SK-N-SH (cell line): ENCODE data around the gene STAP2. TPM values are rescaled to one million over a fixed set of nuclear protein-coding genes. Genes with fewer than 3 reads are reported as not detected.

ENCODE experiments used
- CTCF ChIA-PET: fragments of 300-600, 350-600 bp; formaldehyde crosslinking; extraction: SDS; loops from one replicate; lab custom pipeline; 2021; lab: Yijun Ruan, JAX
- POLR2A ChIA-PET: fragments of 350-600 bp; sonication (Branson Sonifier 250); formaldehyde crosslinking; extraction: SDS; loops from one replicate; lab custom pipeline; 2020; ENCODE audit warnings: antibody characterized with exemption, inconsistent platforms; lab: Yijun Ruan, JAX
- DNase-seq: peaks from one replicate; pipeline ENCODE4 v3.0.0; 2012
- H2AFZ ChIP-seq: fragments of 200-600 bp; sonication (generic); 2 replicates; pipeline ENCODE4 v1.8.1; 2016; ENCODE audit warnings: antibody characterized with exemption, mild to moderate bottlenecking, low read depth
- H3F3A ChIP-seq: fragments of 200-600 bp; sonication (generic); replicated peaks from 2 replicates; pipeline ENCODE3; 2016; ENCODE audit warnings: antibody characterized with exemption, mild to moderate bottlenecking; ENCODE audit not compliant: insufficient read depth
- H3K27ac ChIP-seq, 2 experiments: fragments of 200-500 bp in 1 of 2; fragments of 200-600 bp in 1 of 2; sonication (Bioruptor generic) in 1 of 2; sonication (generic), shearing (Covaris generic) in 1 of 2; 2 replicates each; pipeline versions ENCODE4 v1.5.1 to v1.6.1; 2014 to 2016; ENCODE audit warnings: low read depth in 2 of 2, inconsistent platforms in 1 of 2, low read length in 1 of 2, mild to moderate bottlenecking in 1 of 2, mixed read lengths in 1 of 2
- H3K27me3 ChIP-seq: fragments of 200-600 bp; sonication (generic), shearing (Covaris generic); 2 replicates; pipeline ENCODE4 v1.6.1; 2016; ENCODE audit warnings: mixed run types; ENCODE audit not compliant: insufficient read depth
- H3K36me3 ChIP-seq, 2 experiments: fragments of 200-500 bp in 1 of 2; fragments of 200-600 bp in 1 of 2; sonication (Bioruptor generic) in 1 of 2; sonication (generic) in 1 of 2; replicated peaks in 1 of 2; 2 replicates each; pipeline versions ENCODE3 to v1.5.1; 2014 to 2016; ENCODE audit warnings: low read length in 1 of 2, mild to moderate bottlenecking in 1 of 2; ENCODE audit not compliant: insufficient read depth in 2 of 2, control insufficient read depth in 1 of 2
- H3K4me1 ChIP-seq, 2 experiments: fragments of 200-500 bp in 1 of 2; fragments of 200-600 bp in 1 of 2; sonication (Bioruptor generic) in 1 of 2; sonication (generic), shearing (Covaris generic) in 1 of 2; 2 replicates each; pipeline versions ENCODE4 v1.5.1 to v1.6.1; 2014 to 2016; ENCODE audit warnings: low read depth in 1 of 2, low read length in 1 of 2, mixed run types in 1 of 2; ENCODE audit not compliant: insufficient read depth in 2 of 2, control insufficient read depth in 1 of 2
- H3K4me2 ChIP-seq: fragments of 200-600 bp; sonication (generic), shearing (Covaris generic); 2 replicates; pipeline ENCODE4 v1.6.1; 2017; ENCODE audit warnings: mixed run types
- H3K4me3 ChIP-seq, 2 experiments: fragments of 200-500 bp in 1 of 2; fragments of 200-600 bp in 1 of 2; sonication (Bioruptor generic) in 1 of 2; sonication (generic), shearing (Covaris generic) in 1 of 2; 2 replicates each; pipeline versions ENCODE4 v1.5.1 to v1.8.1; 2014 to 2016; ENCODE audit warnings: low read depth in 2 of 2, inconsistent platforms in 1 of 2, low read length in 1 of 2, mild to moderate bottlenecking in 1 of 2, mixed read lengths in 1 of 2, moderate library complexity in 1 of 2
- H3K79me2 ChIP-seq: fragments of 200-600 bp; sonication (generic); 2 replicates; pipeline ENCODE4 v1.8.1; 2017; ENCODE audit warnings: mild to moderate bottlenecking; ENCODE audit not compliant: insufficient read depth
- H3K9ac ChIP-seq: fragments of 200-600 bp; sonication (generic); 2 replicates; pipeline ENCODE4 v1.6.1; 2017; ENCODE audit warnings: mixed run types
- H3K9me2 ChIP-seq: fragments of 200-600 bp; sonication (generic); 2 replicates; pipeline ENCODE4 v1.6.1; 2017; ENCODE audit warnings: mixed run types
- H3K9me3 ChIP-seq: fragments of 200-600 bp; sonication (generic); 2 replicates; pipeline ENCODE4 v1.6.1; 2017; ENCODE audit warnings: mixed run types, mild to moderate bottlenecking, moderate library complexity
- H4K20me1 ChIP-seq: fragments of 200-600 bp; sonication (generic); 2 replicates; pipeline ENCODE4 v1.6.1; 2017; ENCODE audit warnings: mild to moderate bottlenecking, mixed run types; ENCODE audit not compliant: insufficient read depth
- ELF1 ChIP-seq: IDR thresholded peaks from 2 replicates; pipeline ENCODE4 v1.4.0; 2012
- EZH2phosphoT487 ChIP-seq: fragments of 200-600 bp; sonication (generic); IDR thresholded peaks from 2 replicates; pipeline ENCODE4 v1.6.1; 2017; ENCODE audit warnings: low read depth, mixed run types, mild to moderate bottlenecking, antibody characterized with exemption, moderate library complexity, borderline replicate concordance
- MAX ChIP-seq: IDR thresholded peaks from 2 replicates; pipeline ENCODE4 v1.4.0; 2012; ENCODE audit warnings: low read depth
- NFIC ChIP-seq: IDR thresholded peaks from 2 replicates; pipeline ENCODE4 v1.4.0; 2012; ENCODE audit warnings: borderline replicate concordance
- RAD21 ChIP-seq: IDR thresholded peaks from 2 replicates; pipeline ENCODE4 v1.6.1; 2012; ENCODE audit warnings: mild to moderate bottlenecking, low read length
- TCF12 ChIP-seq: IDR thresholded peaks from 2 replicates; pipeline ENCODE4 v1.4.0; 2012
- YY1 ChIP-seq: IDR thresholded peaks from 2 replicates; pipeline ENCODE4 v1.4.0; 2012; ENCODE audit warnings: low read depth, mild to moderate bottlenecking
- WGBS: methylation state at CpG from one replicate; pipeline ENCODE4 v1.1.6; 2017; ENCODE audit warnings: low lambda C conversion rate; 5-methylcytosine and 5-hydroxymethylcytosine counted together
- polyA plus RNA-seq, 3 experiments: library from polyadenylated mRNA; depleted of rRNA; stranded (reverse); fragments of >200 nt; gene quantifications; 2 replicates each; pipeline ENCODE4 v1.2.3, GENCODE V29; 2012

Gene STAP2
- polyA plus RNA-seq, 1 of the 3 experiments (the other 2 are of a cell fraction), result 7.6 TPM

DNA sequence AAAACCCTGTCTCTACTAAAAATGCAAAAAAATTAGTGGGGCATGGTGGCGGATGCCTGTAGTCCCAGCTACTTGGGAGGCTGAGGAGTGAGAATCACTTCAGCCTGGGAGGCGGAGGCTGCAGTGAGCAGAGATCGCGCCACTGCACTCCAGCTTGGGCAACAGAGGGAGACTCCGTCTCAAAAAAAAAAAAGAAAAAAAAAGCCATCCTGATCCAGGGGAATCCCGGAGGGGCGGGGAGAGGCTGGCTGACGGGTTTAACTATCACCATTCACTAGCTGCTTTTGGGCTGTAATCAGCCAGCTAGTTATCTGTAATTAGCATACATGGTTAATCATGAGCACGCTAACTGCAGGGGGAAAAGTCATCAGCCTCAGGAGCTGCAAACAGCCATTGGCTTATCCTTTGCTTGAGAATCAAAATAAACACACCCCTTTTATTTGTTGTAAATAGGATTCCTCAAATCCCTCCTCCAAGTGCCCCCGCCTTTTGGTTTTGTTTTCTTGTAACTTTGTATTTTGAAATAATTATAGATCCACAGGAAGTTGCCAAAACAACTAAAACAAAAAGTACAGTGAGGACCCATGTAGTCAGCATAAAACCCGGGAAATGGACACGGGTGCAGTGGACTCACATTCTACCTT is 24.7 kb downstream of the STAP2 start:
- Histone ChIP-seq H3K27me3 (no peaks in the 10 kb centered on the region), H3K27ac (no peak overlapping the region), H3K4me1 (no peaks in the 10 kb centered on the region), H3K9ac (no peak overlapping the region), H3K9me2 (no peaks in the 10 kb centered on the region), H4K20me1 (no peaks in the 10 kb centered on the region), H3K36me3 (peaks cover 11 to 14% of the 10 kb centered on the region in 2 experiments), H3K4me3 (no peak overlapping the region), H3K79me2 (no peaks in the 10 kb centered on the region), H3K9me3 (no peaks in the 10 kb centered on the region), H3F3A (no peaks in the 10 kb centered on the region), H2AFZ (no peak overlapping the region), H3K4me2 (no peak overlapping the region)
- ChIA-PET POLR2A (interaction anchor here (0.6 to 1.4 kb wide), 3 partner anchors 9 to 17 kb away, joined by 3 to 4 read pairs (median 3); no protein-coding TSS in a partner anchor), CTCF (interaction anchor here (1.0 kb wide), 1 partner anchor 46 kb away, joined by 3 read pairs; no protein-coding TSS in a partner anchor)
- DNase-seq, result no peak
- WGBS, result 90% methylated on average over 12 of the region's 12 CpGs
- no peak for TF ChIP-seq RAD21
- no peak for TF ChIP-seq EZH2phosphoT487
- no peak for TF ChIP-seq ELF1
- TF ChIP-seq MAX, result no peak

DNA sequence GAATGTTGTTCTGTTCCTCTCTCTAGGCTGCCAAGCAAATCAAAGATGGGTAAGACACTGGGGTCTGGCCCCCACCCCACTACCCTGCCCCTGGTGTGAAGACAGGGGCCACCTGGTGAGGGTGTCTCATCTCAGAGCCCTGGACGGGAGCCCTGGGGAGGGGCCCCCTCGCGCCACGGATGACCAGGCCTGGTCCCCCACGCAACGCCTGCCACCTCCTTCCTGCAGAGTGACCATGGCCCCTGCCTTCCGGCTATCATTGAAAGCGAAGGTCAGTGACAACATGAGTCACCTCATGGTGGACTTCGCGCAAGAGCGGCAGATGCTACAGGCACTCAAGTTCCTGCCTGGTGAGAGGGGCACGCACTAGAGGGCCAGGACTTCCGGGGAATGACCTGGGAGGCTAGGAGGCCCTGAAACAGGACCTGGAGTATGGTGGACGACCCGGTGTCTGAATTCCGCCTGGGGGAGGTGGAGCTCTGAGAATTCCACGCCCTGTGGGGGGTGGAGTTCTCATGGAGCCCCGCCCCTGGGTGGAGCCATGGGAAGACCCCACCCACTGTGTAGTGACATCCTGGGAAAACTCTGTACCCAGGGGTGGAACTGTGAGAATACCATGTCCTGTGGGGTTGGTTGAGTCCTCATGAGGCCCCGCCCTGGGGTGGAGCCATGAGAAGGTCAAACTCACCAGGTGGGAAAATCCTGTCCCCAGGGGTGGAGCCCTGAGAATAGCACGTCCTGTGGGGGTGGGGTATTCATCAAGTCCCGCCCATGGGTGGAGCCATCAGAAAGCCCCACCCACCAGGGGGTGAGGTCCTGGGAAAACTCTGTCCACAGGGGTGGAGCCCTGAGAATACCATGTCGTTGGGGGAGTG is 28.1 kb downstream of the STAP2 start:
- Histone ChIP-seq H3K79me2 (no peaks in the 10 kb centered on the region), H3K4me3 (no peak overlapping the region), H3K9me3 (no peaks in the 10 kb centered on the region), H3K4me1 (peaks cover 0 to 5% of the 10 kb centered on the region in 2 experiments; a peak in 1 of 4 replicates), H3K9ac (no peak overlapping the region), H4K20me1 (no peaks in the 10 kb centered on the region), H3K27ac (no peak overlapping the region), H3K9me2 (no peaks in the 10 kb centered on the region), H2AFZ (no peak overlapping the region), H3K36me3 (peaks cover 4 to 7% of the 10 kb centered on the region in 2 experiments), H3K27me3 (no peaks in the 10 kb centered on the region), H3K4me2 (no peak overlapping the region), H3F3A (no peaks in the 10 kb centered on the region)
- WGBS, result 92% methylated on average over 19 of the region's 22 CpGs
- TF ChIP-seq YY1 (no peak), TCF12 (no peak), NFIC (no peak)
- CTCF ChIA-PET, result no interaction called here
- POLR2A ChIA-PET, result interaction anchor here (0.5 kb wide), 1 partner anchor 35 kb away, joined by 9 read pairs; no protein-coding TSS in a partner anchor
- DNase-seq, result peak; percentile 88

- Histone ChIP-seq H2AFZ (no peak overlapping the region), H3K4me2 (0 out of 2 replicates have a peak overlapping the region, but pooled peaks have one; percentile 24), H3K27me3 (no peaks in the 10 kb centered on the region), H3K4me3 (peak overlapping the region in 1 of 2 experiments; percentile 43; a peak in 1 of 4 replicates), H3K4me1 (peaks cover 0 to 16% of the 10 kb centered on the region in 2 experiments; a peak in 1 of 4 replicates), H3K9me2 (no peaks in the 10 kb centered on the region), H3K9me3 (no peaks in the 10 kb centered on the region), H3K27ac (no peak overlapping the region), H3K9ac (no peak overlapping the region), H4K20me1 (no peaks in the 10 kb centered on the region), H3F3A (no peaks in the 10 kb centered on the region), H3K79me2 (no peaks in the 10 kb centered on the region), H3K36me3 (peaks cover 4 to 7% of the 10 kb centered on the region in 2 experiments)
- CTCF ChIA-PET, result interaction anchor here (1.2 to 4.2 kb wide), 3 partner anchors 10 to 47 kb away, joined by 3 to 22 read pairs (median 8); no protein-coding TSS in a partner anchor
- no peak for DNase-seq
- WGBS, result over 99% methylated on average over 14 of the region's 16 CpGs
- TF ChIP-seq MAX, result no peak
- TF ChIP-seq YY1, result no peak
- POLR2A ChIA-PET, result interaction anchor here (1.0 to 2.0 kb wide), 2 partner anchors 19 to 38 kb away, joined by 3 to 13 read pairs; partner anchors contain the start of gene MPND
These were observed 33.0 kb downstream of the STAP2 start for GRCh38 chr19:4305659-4306058.
